ENCODE measurements around the gene VEGFC. TPM values are rescaled to one million over a fixed set of nuclear protein-coding genes. Genes with fewer than 3 reads are reported as not detected.

VEGFC gene
- total RNA-seq, 2 donors from 2014 or later: 1.1 to 3.5 TPM

DNA sequence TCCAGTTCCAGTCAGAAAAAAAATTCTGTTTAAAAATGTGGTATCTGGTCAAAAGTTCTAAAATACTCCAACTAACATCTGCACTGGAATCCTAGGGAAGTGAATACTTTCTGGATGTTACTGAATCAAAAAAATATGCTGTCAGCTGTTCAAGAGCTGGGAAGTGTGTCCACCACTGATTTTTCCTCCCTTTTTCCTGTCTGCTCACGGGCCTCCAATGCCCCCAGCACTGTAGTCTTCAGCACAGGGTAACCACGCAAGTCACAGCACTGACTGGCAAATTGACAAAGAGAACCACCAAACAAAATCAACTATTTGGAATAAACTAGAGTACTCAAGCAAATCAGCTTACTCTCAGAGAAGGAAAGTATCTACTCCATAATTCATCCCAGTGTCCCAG lies 9.9 kb downstream of the VEGFC start:
- no peak for DNase-seq
- Histone ChIP-seq H3K4me3 (no peak overlapping the region), H3K9ac (ENCODE audit: low read depth in 2 of 2, low read length in 2 of 2) (no peak overlapping the region), H3K36me3 (no peaks in the 10 kb centered on the region), H3K4me1 (no peaks in the 10 kb centered on the region), H3K27ac (no peak overlapping the region), H3K9me3 (no peaks in the 10 kb centered on the region), H3K27me3 (no peaks in the 10 kb centered on the region)
- TF ChIP-seq CTCF (IDR thresholded peaks at IDR 0.05): no peak
- intact Hi-C loops (cut with DNase I): no loop called here

GRCh38 chr4:176782191-176782590 lies 10.5 kb downstream of the VEGFC start:
- intact Hi-C loops (cut with DNase I): no loop called here
- H3K9ac ChIP-seq (ENCODE audit: low read depth in 2 of 2, low read length in 2 of 2): no peak overlapping the region
- H3K36me3 ChIP-seq: no peaks in the 10 kb centered on the region
- H3K27ac ChIP-seq: no peak overlapping the region
- H3K27me3 ChIP-seq: no peaks in the 10 kb centered on the region
- H3K4me1 ChIP-seq: no peaks in the 10 kb centered on the region
- H3K4me3 ChIP-seq: no peak overlapping the region
- no peak for DNase-seq
- no peaks in the 10 kb centered on the region for H3K9me3 ChIP-seq
- no peak for TF ChIP-seq CTCF (IDR thresholded peaks at IDR 0.05)

DNA sequence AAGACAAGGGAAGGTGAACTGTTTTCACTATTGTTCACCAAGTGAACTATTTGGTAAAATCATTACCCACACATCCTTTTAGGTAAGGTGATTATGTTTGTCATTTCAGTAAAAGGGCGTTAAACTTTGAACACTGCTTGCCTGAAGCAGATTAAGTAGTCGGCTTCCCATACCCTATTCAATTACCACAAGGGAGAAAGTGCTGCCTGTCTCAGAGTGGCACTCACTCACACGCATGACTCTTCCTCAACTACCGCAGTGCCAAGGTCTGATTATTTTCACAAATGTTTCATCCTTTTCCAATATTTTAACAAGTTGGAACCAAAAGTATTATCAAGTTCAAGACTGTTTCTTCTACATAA lies 11.0 kb downstream of the VEGFC start:
- Histone ChIP-seq H3K36me3 (no peaks in the 10 kb centered on the region), H3K27ac (no peak overlapping the region), H3K9me3 (no peaks in the 10 kb centered on the region), H3K4me1 (no peaks in the 10 kb centered on the region), H3K4me3 (no peak overlapping the region), H3K9ac (ENCODE audit: low read depth in 2 of 2, low read length in 2 of 2) (no peak overlapping the region), H3K27me3 (no peaks in the 10 kb centered on the region)
- no peak for TF ChIP-seq CTCF (IDR thresholded peaks at IDR 0.05)
- intact Hi-C loops (cut with DNase I): no loop called here
- DNase-seq: no peak

- no peak overlapping the region for H3K27ac ChIP-seq
- H3K9ac ChIP-seq (ENCODE audit: low read depth in 2 of 2, low read length in 2 of 2): no peak overlapping the region
- intact Hi-C loops (cut with DNase I): no loop called here
Observed at GRCh38 chr4:176780995-176781738, 11.6 kb downstream of the VEGFC start.

DNA sequence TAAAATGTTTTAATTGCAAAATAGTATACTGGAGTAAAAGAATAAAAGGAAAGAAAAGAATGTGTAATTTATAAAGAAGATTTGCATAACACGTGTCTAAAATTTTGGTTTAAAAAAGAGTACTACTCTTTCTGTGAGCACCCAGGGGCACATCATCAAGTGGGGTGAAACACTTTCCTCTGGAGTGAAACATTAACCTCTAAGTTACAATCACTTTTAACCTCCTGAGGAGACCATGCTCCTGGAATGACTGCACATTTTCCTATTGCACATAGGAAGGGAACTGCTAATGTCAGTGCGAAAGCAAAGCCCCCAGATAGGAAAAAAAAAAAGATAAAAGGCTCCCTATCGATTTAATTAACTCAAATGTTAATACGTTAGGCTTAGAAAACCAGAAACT lies 13.3 kb downstream of the VEGFC start:
- Histone ChIP-seq H3K4me3 (no peak overlapping the region), H3K36me3 (no peaks in the 10 kb centered on the region), H3K27me3 (no peaks in the 10 kb centered on the region), H3K9me3 (no peaks in the 10 kb centered on the region), H3K4me1 (no peaks in the 10 kb centered on the region), H3K27ac (no peak overlapping the region), H3K9ac (ENCODE audit: low read depth in 2 of 2, low read length in 2 of 2) (no peak overlapping the region)
- intact Hi-C loops (cut with DNase I): no loop called here
- TF ChIP-seq CTCF (IDR thresholded peaks at IDR 0.05): no peak
- no peak for DNase-seq

More at GRCh38 chr4:176780995-176781738, 11.6 kb downstream of the VEGFC start:
- H3K36me3 ChIP-seq: no peaks in the 10 kb centered on the region
- no peak overlapping the region for H3K4me3 ChIP-seq
- no peaks in the 10 kb centered on the region for H3K9me3 ChIP-seq
- no peak for DNase-seq
- no peak for TF ChIP-seq CTCF (IDR thresholded peaks at IDR 0.05)
- H3K4me1 ChIP-seq: no peaks in the 10 kb centered on the region
- H3K27me3 ChIP-seq: no peaks in the 10 kb centered on the region
